Stimulated activated CD4-positive, alpha-beta T cell treated with anti-CD3 and anti-CD28 coated beads, Interleukin-15, amount 100 ng/mL, for 48 hours (primary cell): ENCODE results near the gene RAB6A.
"Not testable (repeated sequence)": the region's sequence is repeated elsewhere in the genome, so short reads cannot be mapped to it uniquely, and the experiment has no call there.

Experiments
- DNase-seq, 2 donors: peaks; one replicate each; pipeline ENCODE4 v3.0.0-alpha.2; 2020; ENCODE audit warnings: low read depth in 2 of 2

RAB6A gene

GRCh38 chr11:73762732-73763131 is 1.9 kb upstream of the RAB6A start:
- no peak for DNase-seq

DNA sequence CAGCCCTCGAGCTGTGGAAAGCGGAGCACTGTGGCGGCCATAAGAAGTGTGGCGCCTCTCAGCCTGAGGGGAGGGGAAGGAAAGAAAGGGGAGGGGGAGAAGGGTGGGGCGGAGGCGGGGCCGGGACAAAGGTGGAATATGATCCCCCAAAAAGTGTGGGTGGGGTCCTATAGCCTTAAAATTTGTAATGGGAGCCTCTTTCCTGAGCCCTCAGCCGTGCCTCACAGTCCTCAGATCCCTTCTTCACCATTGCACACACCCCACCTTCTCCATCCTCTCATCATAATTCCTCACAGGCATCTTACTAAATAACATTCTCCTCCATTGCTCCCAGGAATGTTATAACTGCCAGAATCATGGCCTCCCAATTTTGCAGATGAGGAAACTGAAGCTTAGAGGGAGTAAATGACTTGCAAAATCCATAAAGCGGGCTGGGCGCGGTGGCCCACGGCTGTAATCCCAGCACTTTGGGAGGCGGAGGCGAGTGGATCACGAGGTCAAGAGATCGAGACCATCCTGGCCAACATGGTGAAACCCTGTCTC is 600 bp upstream of the RAB6A start:
- no peak for DNase-seq

GRCh38 chr11:73760135-73760678 is 667 bp downstream of the RAB6A start:
- no peak for DNase-seq

DNA sequence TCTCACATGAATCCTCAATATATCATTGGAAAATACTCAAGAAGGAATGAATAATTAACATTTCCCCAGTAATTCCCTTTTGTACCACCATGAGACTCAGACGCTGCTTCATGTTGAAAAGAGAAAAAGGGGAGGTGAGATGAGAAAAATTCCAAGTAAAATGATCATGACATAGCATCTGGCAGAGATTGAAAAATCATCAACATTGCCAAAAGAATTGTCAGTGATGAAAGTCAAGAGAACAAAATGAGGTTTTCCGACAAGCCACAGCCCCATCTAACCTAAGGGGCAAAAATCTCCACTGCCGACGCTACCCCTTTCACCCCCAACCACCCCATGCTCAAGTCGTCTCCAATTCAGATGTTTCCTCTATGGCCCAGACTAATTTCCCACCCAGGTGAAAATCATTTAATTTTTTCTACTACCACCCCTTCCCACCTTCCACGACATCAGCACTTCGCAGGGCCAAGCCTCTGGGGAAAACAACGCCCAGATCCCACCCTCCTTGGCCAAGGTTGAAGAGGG is 1.2 kb downstream of the RAB6A start:
- no peak for DNase-seq

DNA sequence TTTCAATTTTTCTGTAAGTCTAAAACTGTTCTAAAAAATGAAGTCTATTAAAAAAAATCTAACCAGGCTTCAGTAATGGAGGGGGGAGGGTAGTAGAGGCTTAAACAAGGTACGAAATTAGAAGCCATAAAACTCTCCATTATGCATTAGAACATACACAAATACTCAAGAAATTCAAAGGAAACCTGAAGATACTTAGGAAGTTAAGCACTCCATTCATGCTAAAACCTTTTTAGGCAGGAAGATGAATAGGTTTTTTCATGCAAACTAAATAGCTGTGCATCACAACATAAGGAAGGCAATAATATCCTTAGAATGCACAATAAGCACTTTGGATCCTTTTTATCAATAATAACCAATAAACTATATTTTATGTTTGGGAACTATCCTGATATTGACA is 2.4 kb downstream of the RAB6A start:
- no peak for DNase-seq

GRCh38 chr11:73757598-73757997 is 3.3 kb downstream of the RAB6A start:
- DNase-seq: no peak

GRCh38 chr11:73755670-73756069 is 5.2 kb downstream of the RAB6A start:
- DNase-seq: no peak

DNA sequence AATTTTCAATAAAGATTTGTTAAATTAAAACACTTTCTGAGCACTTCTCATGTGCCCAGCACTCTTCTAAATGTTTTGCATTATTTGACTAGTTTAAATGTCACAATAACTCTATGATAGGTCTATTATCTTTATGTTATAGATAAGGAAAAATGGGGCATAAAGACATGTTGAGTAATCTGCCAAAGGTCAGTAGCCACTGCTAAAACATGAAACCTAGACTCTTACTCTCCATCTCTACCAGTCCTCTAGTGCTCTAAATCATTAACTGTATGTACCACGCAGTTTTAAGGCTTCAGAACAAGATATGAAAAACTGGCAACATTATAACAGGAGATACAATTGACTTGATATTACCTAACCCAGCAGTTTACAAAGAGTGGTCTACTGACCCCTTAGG is 6.9 kb downstream of the RAB6A start:
- no peak for DNase-seq

GRCh38 chr11:73752903-73753302 is 8.0 kb downstream of the RAB6A start:
- no peak for DNase-seq

- DNase-seq: no peak
Observed at GRCh38 chr11:73752216-73752867, 8.5 kb downstream of the RAB6A start.

- not testable (repeated sequence) for DNase-seq
Observed at GRCh38 chr11:73750862-73751261, 10.0 kb downstream of the RAB6A start.

DNA sequence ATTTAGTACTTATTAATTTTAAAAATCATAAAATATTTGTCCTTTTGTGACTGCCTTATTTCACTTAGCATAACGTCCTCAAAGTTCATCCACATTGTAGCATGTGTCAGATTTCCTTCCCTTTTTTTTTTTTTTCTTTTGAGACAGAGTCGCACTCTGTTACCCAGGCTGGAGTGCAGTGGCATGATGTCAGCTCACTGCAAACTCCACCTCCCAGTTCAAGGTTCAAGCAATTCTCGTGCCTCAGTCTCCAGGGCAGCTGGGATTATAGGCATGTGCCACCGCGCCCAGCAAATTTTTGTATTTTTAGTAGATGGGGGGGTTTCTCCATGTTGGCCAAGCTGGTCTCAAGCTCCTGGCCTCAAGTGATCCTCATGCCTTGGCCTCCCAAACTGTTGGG is 10.6 kb downstream of the RAB6A start:
- no peak for DNase-seq

GRCh38 chr11:73749118-73749517 is 11.8 kb downstream of the RAB6A start:
- DNase-seq: no peak

- no peak for DNase-seq
Observed at GRCh38 chr11:73748300-73748699, 12.6 kb downstream of the RAB6A start.

DNA sequence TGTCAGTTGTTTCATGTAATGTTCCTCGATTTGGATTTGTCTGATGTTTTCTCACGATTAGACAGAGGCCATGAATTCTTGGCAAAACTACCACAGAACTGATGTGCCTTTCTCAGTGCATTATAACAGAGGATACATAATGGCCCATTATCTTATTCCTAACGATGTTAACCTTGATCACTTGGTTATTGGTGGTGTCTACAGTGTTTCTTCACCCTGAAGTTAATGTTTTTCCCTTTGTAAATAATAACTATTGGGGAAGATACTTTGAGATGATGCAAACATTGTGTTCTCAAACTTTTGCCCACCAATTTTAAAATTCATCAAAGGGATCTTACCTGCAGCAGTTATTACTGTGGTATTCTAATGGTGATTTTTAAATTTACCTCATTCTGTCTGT is 13.1 kb downstream of the RAB6A start:
- no peak for DNase-seq

GRCh38 chr11:73746701-73747100 is 14.2 kb downstream of the RAB6A start:
- no peak for DNase-seq

DNA sequence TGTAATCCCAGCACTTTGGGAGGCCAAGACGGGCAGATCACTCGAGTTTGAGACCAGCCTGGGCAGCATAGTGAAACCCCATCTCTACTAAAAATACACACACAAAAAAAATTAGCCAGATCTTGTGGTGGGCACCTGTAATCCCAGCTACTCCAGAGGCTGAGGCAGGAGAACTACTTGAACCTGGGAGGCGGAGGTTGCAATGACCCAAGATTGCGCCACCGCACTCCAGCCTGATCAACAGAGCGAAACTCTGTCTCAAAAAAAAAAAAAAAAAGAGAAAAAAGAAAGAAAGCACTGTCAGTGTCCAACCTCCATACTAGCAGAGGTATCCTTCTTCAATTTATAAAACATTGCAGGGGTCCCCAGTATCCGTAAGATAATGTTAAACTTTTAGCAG is 17.8 kb downstream of the RAB6A start:
- no peak for DNase-seq

- not testable (repeated sequence) for DNase-seq
Observed at GRCh38 chr11:73735959-73736358, 24.9 kb downstream of the RAB6A start.

GRCh38 chr11:73734993-73735392 is 25.9 kb downstream of the RAB6A start:
- no peak for DNase-seq

GRCh38 chr11:73734011-73734410 is 26.9 kb downstream of the RAB6A start:
- DNase-seq: not testable (repeated sequence)

GRCh38 chr11:73732936-73733335 is 27.9 kb downstream of the RAB6A start:
- DNase-seq: not testable (repeated sequence)

- no peak for DNase-seq
Observed at GRCh38 chr11:73729594-73730206, 31.2 kb downstream of the RAB6A start.

DNA sequence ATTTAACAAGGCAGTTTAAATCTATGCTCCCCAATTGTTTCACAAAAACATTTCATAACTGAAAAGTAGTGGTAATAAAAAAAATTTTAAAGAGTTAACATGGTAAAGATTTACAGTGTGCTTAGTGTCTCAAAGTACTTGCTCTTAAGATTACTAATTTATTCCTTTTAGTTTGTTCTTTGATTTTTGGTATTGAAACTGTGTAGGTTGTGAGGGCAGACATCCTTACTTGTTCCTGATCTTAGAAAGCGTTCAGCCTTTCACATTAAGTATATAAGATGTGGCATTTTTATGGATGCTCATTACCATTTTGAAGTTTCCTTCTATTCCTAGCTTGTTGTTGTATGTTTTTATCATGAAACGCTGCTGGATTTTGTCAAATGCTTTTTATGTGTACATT is 32.9 kb downstream of the RAB6A start:
- no peak for DNase-seq
